ENCODE data around the gene EDC3. TPM values are rescaled to one million over a fixed set of nuclear protein-coding genes. Genes with fewer than 3 reads are reported as not detected.

The EDC3 gene
- total and polyA plus RNA-seq, 2 of the 4 experiments (the other 2 are of a cell fraction): 16.8 to 38.0 TPM

- WGBS, 2 experiments (ENCODE audit: extremely low coverage in 2 of 2, insufficient read length in 1 of 2): no CpG with 5 or more reads among the region's 3 CpGs
- Histone ChIP-seq H4K8ac (ENCODE audit: low read depth in 2 of 2, low read length in 2 of 2) (no peak overlapping the region), H3K36me3 (ENCODE audit: control insufficient read depth, insufficient read depth, low read length) (peaks cover 23% of the 10 kb centered on the region), H4K5ac (ENCODE audit: low read depth, low read length) (no peak overlapping the region), H3K4ac (ENCODE audit: low read depth, low read length) (no peak overlapping the region), H2BK5ac (ENCODE audit: low read depth, low read length, poor library complexity, severe bottlenecking) (no peak overlapping the region), H2AK5ac (ENCODE audit: low read depth, low read length) (no peak overlapping the region), H4K20me1 (ENCODE audit: insufficient read depth, low read length) (peaks cover 2% of the 10 kb centered on the region), H4K91ac (ENCODE audit: insufficient read depth, low read depth, low read length) (no peak overlapping the region), H3K14ac (replicated peaks; ENCODE audit: low read depth, low read length) (no peak overlapping the region), H3K79me1 (ENCODE audit: low read depth in 1 of 2, low read length in 2 of 2) (peaks cover 0 to 16% of the 10 kb centered on the region in 2 experiments; a peak in 1 of 4 replicates), H2AK9ac (replicated peaks; ENCODE audit: low read depth, low read length, poor library complexity) (no peak overlapping the region), H3K56ac (ENCODE audit: extremely low read depth, insufficient read depth, low read length) (no peak overlapping the region), H3K18ac (ENCODE audit: low read depth, low read length) (no peak overlapping the region), H3K9me3 (ENCODE audit: control insufficient read depth, insufficient read depth, low read length) (no peaks in the 10 kb centered on the region), H3K23ac (ENCODE audit: low read depth, low read length) (no peak overlapping the region), H3K4me1 (ENCODE audit: control insufficient read depth, insufficient read depth, low read length) (peaks cover 9% of the 10 kb centered on the region), H3K4me3 (ENCODE audit: insufficient read depth, low read depth, low read length) (no peak overlapping the region), H2BK15ac (ENCODE audit: low read depth, low read length) (no peak overlapping the region), H2BK20ac (ENCODE audit: low read depth, low read length) (no peak overlapping the region), H2BK120ac (ENCODE audit: low read depth, low read length) (no peak overlapping the region), H3K27me3 (ENCODE audit: control insufficient read depth, insufficient read depth, low read length) (no peaks in the 10 kb centered on the region), H3K4me2 (ENCODE audit: low read depth, low read length) (no peak overlapping the region), H3K9ac (ENCODE audit: low read depth, low read length) (no peak overlapping the region), H3K9me1 (ENCODE audit: insufficient read depth, low read length) (peaks cover 13% of the 10 kb centered on the region), H3K27ac (ENCODE audit: insufficient read depth, low read length) (no peak overlapping the region), H2AFZ (replicated peaks; ENCODE audit: low read length, poor library complexity) (no peak overlapping the region)
- TF ChIP-seq ELK1 (IDR thresholded peaks at IDR 0.05; ENCODE audit: borderline replicate concordance, low read depth, low read length): no peak
- CTCF ChIA-PET: no interaction called here
- intact Hi-C loops (cut with micrococcal nuclease) (no loop called here), in situ Hi-C loops (cut with MboI; ENCODE audit: low sequenced_read_pairs) (no loop called here), dilution Hi-C loops (cut with HindIII; ENCODE audit: low sequenced_read_pairs, unreplicated experiment) (no loop called here)
- POLR2A ChIA-PET (ENCODE audit: unreplicated experiment): no interaction called here
- no peak for ATAC-seq (ENCODE audit: low read depth)
- BruUV-seq (replicated peaks): no TSS peak
- DNase-seq: no peak
These were observed 103.6 kb downstream of the EDC3 start for GRCh38 chr15:74592222-74592621.

Measured in IMR-90 (cell line).